Neural progenitor cell (in vitro differentiated cells): ENCODE measurements around the gene GNG8. TPM values are rescaled to one million over a fixed set of nuclear protein-coding genes. Genes with fewer than 3 reads are reported as not detected.

ENCODE experiments used
- DNase-seq: peaks from one replicate; pipeline ENCODE4 v3.0.0-alpha.2; 2016; ENCODE audit warnings: low spot score
- H2AFZ ChIP-seq: fragments of 200-600 bp; sonication (generic); replicated peaks from 2 replicates; pipeline ENCODE4 v1.6.1; 2016; ENCODE audit warnings: antibody characterized with exemption
- H3F3A ChIP-seq: fragments of 200-600 bp; sonication (generic); 2 replicates; pipeline ENCODE4 v1.6.1; 2016; ENCODE audit warnings: antibody characterized with exemption, low read depth
- H3K27ac ChIP-seq: fragments of 200-600 bp; sonication (generic); 2 replicates; pipeline ENCODE4 v1.5.1; 2016; ENCODE audit warnings: mild to moderate bottlenecking
- H3K27me3 ChIP-seq: fragments of 200-600 bp; sonication (generic); 2 replicates; pipeline ENCODE4 v1.6.1; 2016; ENCODE audit warnings: mild to moderate bottlenecking, moderate library complexity
- H3K36me3 ChIP-seq: fragments of 200-600 bp; sonication (generic); 2 replicates; pipeline ENCODE4 v1.5.1; 2016
- H3K4me1 ChIP-seq: fragments of 200-600 bp; sonication (generic); 2 replicates; pipeline ENCODE4 v1.6.1; 2016; ENCODE audit warnings: mixed run types
- H3K4me2 ChIP-seq: fragments of 200-600 bp; sonication (generic); 2 replicates; pipeline ENCODE4 v1.6.1; 2016
- H3K4me3 ChIP-seq: fragments of 200-600 bp; sonication (generic); 2 replicates; pipeline ENCODE4 v1.5.1; 2016
- H3K79me2 ChIP-seq: fragments of 200-600 bp; sonication (generic); 2 replicates; pipeline ENCODE4 v1.6.1; 2016; ENCODE audit warnings: low read depth
- H3K9ac ChIP-seq: fragments of 200-600 bp; sonication (generic); 2 replicates; pipeline ENCODE4 v1.6.1; 2016
- H3K9me3 ChIP-seq: fragments of 200-600 bp; sonication (generic); 2 replicates; pipeline ENCODE4 v1.5.1; 2016; ENCODE audit warnings: low read depth
- H4K20me1 ChIP-seq: fragments of 200-600 bp; sonication (generic); 2 replicates; pipeline ENCODE4 v1.6.1; 2016; ENCODE audit warnings: low read depth
- H3K27ac Mint-ChIP-seq: 3 replicates; pipeline ENCODE4 v1.8.0; 2021; ENCODE audit warnings: mixed read lengths
- H3K27me3 Mint-ChIP-seq: 2 replicates; pipeline ENCODE4 v1.8.0; 2022; ENCODE audit warnings: low read depth, mild to moderate bottlenecking, inconsistent platforms, moderate library complexity, mixed read lengths; ENCODE audit not compliant: insufficient read depth
- H3K36me3 Mint-ChIP-seq: 3 replicates; pipeline ENCODE4 v1.8.0; 2021; ENCODE audit warnings: mixed read lengths
- H3K4me1 Mint-ChIP-seq: 3 replicates; pipeline ENCODE4 v1.8.0; 2021; ENCODE audit warnings: mixed read lengths
- H3K4me3 Mint-ChIP-seq: 3 replicates; pipeline ENCODE4 v1.8.0; 2021; ENCODE audit warnings: mild to moderate bottlenecking, moderate library complexity, mixed read lengths
- H3K9me3 Mint-ChIP-seq: 3 replicates; pipeline ENCODE4 v1.8.0; 2020; ENCODE audit warnings: mixed read lengths
- CTCF ChIP-seq: fragments of 200-600 bp; sonication (generic); IDR thresholded peaks from 2 replicates; pipeline ENCODE4 v1.5.1; 2017; ENCODE audit warnings: antibody characterized with exemption, mild to moderate bottlenecking
- EZH2 ChIP-seq: fragments of 200-600 bp; sonication (generic); IDR thresholded peaks from 2 replicates; pipeline ENCODE4 v1.6.1; 2017; ENCODE audit warnings: antibody characterized with exemption, mild to moderate bottlenecking, moderate library complexity
- EZH2phosphoT487 ChIP-seq: fragments of 200-600 bp; sonication (generic); IDR thresholded peaks from 2 replicates; pipeline ENCODE4 v1.6.1; 2017; ENCODE audit warnings: antibody characterized with exemption
- total RNA-seq: library from RNA; depleted of rRNA; stranded (reverse); fragments of >200 nt; gene quantifications from 2 replicates; pipeline ENCODE4 v1.2.3, GENCODE V29; 2015; ENCODE audit warnings: low replicate concordance

The GNG8 gene
- total RNA-seq, 1 donor from 2014 or later, result not detected

- no peak overlapping the region for H3K4me3 Mint-ChIP-seq
- TF ChIP-seq CTCF, result no peak
These were observed 4.7 kb upstream of the GNG8 start for GRCh38 chr19:46640656-46641055.

GRCh38 chr19:46639358-46640182 is 3.6 kb upstream of the GNG8 start:
- peaks cover 3% of the 10 kb centered on the region for H3K9me3 Mint-ChIP-seq
- H3K36me3 Mint-ChIP-seq, result no peaks in the 10 kb centered on the region
- Histone ChIP-seq H3K4me3 (peak overlapping the region; percentile 55), H4K20me1 (no peaks in the 10 kb centered on the region), H3F3A (peaks cover 20% of the 10 kb centered on the region), H2AFZ (peak overlapping the region; percentile 71), H3K9me3 (no peaks in the 10 kb centered on the region), H3K4me2 (peak overlapping the region; percentile 82), H3K4me1 (peaks cover 11% of the 10 kb centered on the region), H3K27me3 (peaks cover 89% of the 10 kb centered on the region), H3K9ac (no peak overlapping the region), H3K36me3 (no peaks in the 10 kb centered on the region), H3K27ac (no peak overlapping the region), H3K79me2 (no peaks in the 10 kb centered on the region)
- H3K27me3 Mint-ChIP-seq, result peaks cover 27% of the 10 kb centered on the region
- H3K4me1 Mint-ChIP-seq, result peaks cover 9% of the 10 kb centered on the region
- DNase-seq, result peak; percentile 86
- H3K27ac Mint-ChIP-seq, result no peak overlapping the region
- no peak overlapping the region for H3K4me3 Mint-ChIP-seq
- no peak for TF ChIP-seq EZH2phosphoT487
- TF ChIP-seq CTCF, result no peak
- no peak for TF ChIP-seq EZH2

More at GRCh38 chr19:46640656-46641055, 4.7 kb upstream of the GNG8 start:
- H3K4me1 ChIP-seq, result peaks cover 8% of the 10 kb centered on the region
- peaks cover 20% of the 10 kb centered on the region for H3F3A ChIP-seq
- no peaks in the 10 kb centered on the region for H3K9me3 ChIP-seq
- H3K27ac ChIP-seq, result no peak overlapping the region
- no peaks in the 10 kb centered on the region for H3K79me2 ChIP-seq
- no peak overlapping the region for H2AFZ ChIP-seq
- no peak overlapping the region for H3K4me2 ChIP-seq
- no peaks in the 10 kb centered on the region for H3K36me3 ChIP-seq
- H3K9ac ChIP-seq, result no peak overlapping the region
- no peak overlapping the region for H3K27ac Mint-ChIP-seq
- no peaks in the 10 kb centered on the region for H4K20me1 ChIP-seq
- H3K4me1 Mint-ChIP-seq, result peaks cover 8% of the 10 kb centered on the region
- no peak overlapping the region for H3K4me3 ChIP-seq
- peaks cover 91% of the 10 kb centered on the region for H3K27me3 ChIP-seq
- H3K36me3 Mint-ChIP-seq, result no peaks in the 10 kb centered on the region
- H3K27me3 Mint-ChIP-seq, result peaks cover 23% of the 10 kb centered on the region
- no peak for DNase-seq
- peaks cover 3% of the 10 kb centered on the region for H3K9me3 Mint-ChIP-seq

GRCh38 chr19:46637224-46637623 is 1.2 kb upstream of the GNG8 start:
- Histone ChIP-seq H3K27me3 (peaks cover 89% of the 10 kb centered on the region), H3K36me3 (no peaks in the 10 kb centered on the region), H3K4me2 (no peak overlapping the region), H3K9me3 (no peaks in the 10 kb centered on the region), H3K79me2 (no peaks in the 10 kb centered on the region), H3K4me1 (peaks cover 11% of the 10 kb centered on the region), H3F3A (peaks cover 22% of the 10 kb centered on the region), H3K4me3 (no peak overlapping the region), H3K27ac (no peak overlapping the region), H2AFZ (no peak overlapping the region), H4K20me1 (peaks cover 3% of the 10 kb centered on the region), H3K9ac (no peak overlapping the region)
- peaks cover 31% of the 10 kb centered on the region for H3K27me3 Mint-ChIP-seq
- no peaks in the 10 kb centered on the region for H3K36me3 Mint-ChIP-seq
- H3K9me3 Mint-ChIP-seq, result no peaks in the 10 kb centered on the region
- no peak overlapping the region for H3K27ac Mint-ChIP-seq
- TF ChIP-seq EZH2phosphoT487 (no peak), CTCF (no peak), EZH2 (no peak)
- no peak overlapping the region for H3K4me3 Mint-ChIP-seq
- DNase-seq, result no peak
- H3K4me1 Mint-ChIP-seq, result peaks cover 20% of the 10 kb centered on the region
